HepG2 (cell line): ENCODE data around the gene SMARCB1. TPM values are rescaled to one million over a fixed set of nuclear protein-coding genes. Genes with fewer than 3 reads are reported as not detected.

Source experiments
- ADNP ChIP-seq: sonication (generic); formaldehyde crosslinking; IDR thresholded peaks from 2 replicates; pipeline ENCODE4 v1.4.0; 2020; ENCODE audit warnings: missing genetic modification reagents
- JARID2 ChIP-seq: sonication (generic); formaldehyde crosslinking; IDR thresholded peaks from 2 replicates; pipeline ENCODE4 v1.8.1; 2023; ENCODE audit warnings: missing genetic modification reagents, inconsistent platforms; ENCODE audit not compliant: insufficient replicate concordance
- NR2F6 ChIP-seq, 2 experiments: IDR thresholded peaks; 2 replicates each; pipeline ENCODE4 v1.6.1; 2016; ENCODE audit warnings: antibody characterized with exemption in 1 of 2, mild to moderate bottlenecking in 1 of 2
- PHF21A ChIP-seq: sonication (generic); formaldehyde crosslinking; IDR thresholded peaks from 2 replicates; pipeline ENCODE4 v1.5.0; 2020; ENCODE audit warnings: mild to moderate bottlenecking, missing genetic modification reagents
- POGZ ChIP-seq: sonication (generic); formaldehyde crosslinking; IDR thresholded peaks from 2 replicates; pipeline ENCODE4 v1.4.0; 2020; ENCODE audit warnings: mild to moderate bottlenecking, missing genetic modification reagents
- YY1 ChIP-seq: IDR thresholded peaks from 2 replicates; pipeline ENCODE4 v1.6.1; 2011; ENCODE audit warnings: low read length, low read depth, moderate library complexity, mild to moderate bottlenecking; ENCODE audit not compliant: insufficient read depth, insufficient replicate concordance
- ZFX ChIP-seq: sonication (generic); formaldehyde crosslinking; IDR thresholded peaks from 2 replicates; pipeline ENCODE4 v1.4.0; 2020; ENCODE audit warnings: mild to moderate bottlenecking, low read depth, missing genetic modification reagents, moderate library complexity
- ZNF20 ChIP-seq: sonication (generic); formaldehyde crosslinking; IDR thresholded peaks from 2 replicates; pipeline ENCODE4 v1.4.0; 2020; ENCODE audit warnings: mild to moderate bottlenecking, moderate library complexity, missing genetic modification reagents
- ZNF264 ChIP-seq: sonication (generic); formaldehyde crosslinking; IDR thresholded peaks from 2 replicates; pipeline ENCODE4 v1.4.0; 2020; ENCODE audit warnings: missing genetic modification reagents
- ZNF431 ChIP-seq: sonication (generic); formaldehyde crosslinking; IDR thresholded peaks from 2 replicates; pipeline ENCODE4 v1.9.0; 2022; ENCODE audit warnings: missing genetic modification reagents, low read depth, mild to moderate bottlenecking, borderline replicate concordance
- ZNF644 ChIP-seq: IDR thresholded peaks from 2 replicates; pipeline ENCODE4 v1.6.1; 2016; ENCODE audit warnings: low read depth
- polyA plus RNA-seq, 8 experiments: library from polyadenylated mRNA; depleted of rRNA in 3 of 8; stranded (reverse) in 7 of 8; unstranded in 1 of 8; fragments of >200 nt; fragmentation: Illumina TruSeq in 4 of 8; extraction: Trizol in 4 of 8; gene quantifications; 2 replicates each; pipeline versions ENCODE4 v1.2.1 to v1.2.3, GENCODE V29; 2011 to 2016; ENCODE audit warnings: low read depth in 4 of 8, missing spikeins in 1 of 8, mixed read lengths in 1 of 8; ENCODE audit not compliant: insufficient read depth in 1 of 8
- total RNA-seq, 5 experiments: library from RNA; depleted of rRNA; stranded (reverse); fragments of >200 nt; fragmentation: Illumina TruSeq; extraction: Trizol; gene quantifications; 2 replicates each; pipeline ENCODE4 v1.2.3, GENCODE V29; 2016; ENCODE audit warnings: low read depth in 1 of 5
- TF ChIP-seq, protein P1 (sequence below): sonication (generic); formaldehyde crosslinking; IDR thresholded peaks from 2 replicates; pipeline ENCODE4 v1.5.0; 2020; ENCODE audit warnings: mild to moderate bottlenecking, missing genetic modification reagents, borderline replicate concordance
- TF ChIP-seq, protein P2 (sequence below): sonication (generic); formaldehyde crosslinking; IDR thresholded peaks from 2 replicates; pipeline ENCODE4 v1.5.1; 2020; ENCODE audit warnings: missing genetic modification reagents, mild to moderate bottlenecking, borderline replicate concordance
- TF ChIP-seq, protein P3 (sequence below): sonication (generic); IDR thresholded peaks from 2 replicates; pipeline ENCODE4 v1.6.1; 2016; ENCODE audit warnings: low read depth, borderline replicate concordance
- TF ChIP-seq, protein P4 (sequence below): IDR thresholded peaks from 2 replicates; pipeline ENCODE4 v1.6.1; 2018; ENCODE audit warnings: missing genetic modification reagents
- TF ChIP-seq, protein P5 (sequence below): sonication (generic); formaldehyde crosslinking; IDR thresholded peaks from 2 replicates; pipeline ENCODE4 v1.4.0; 2020; ENCODE audit warnings: missing genetic modification reagents

The SMARCB1 gene
- total and polyA plus RNA-seq, 2 of the 13 experiments (the other 11 are each of a cell fraction or from before 2014, with no cell fraction given) = 74.0 to 166 TPM

DNA sequence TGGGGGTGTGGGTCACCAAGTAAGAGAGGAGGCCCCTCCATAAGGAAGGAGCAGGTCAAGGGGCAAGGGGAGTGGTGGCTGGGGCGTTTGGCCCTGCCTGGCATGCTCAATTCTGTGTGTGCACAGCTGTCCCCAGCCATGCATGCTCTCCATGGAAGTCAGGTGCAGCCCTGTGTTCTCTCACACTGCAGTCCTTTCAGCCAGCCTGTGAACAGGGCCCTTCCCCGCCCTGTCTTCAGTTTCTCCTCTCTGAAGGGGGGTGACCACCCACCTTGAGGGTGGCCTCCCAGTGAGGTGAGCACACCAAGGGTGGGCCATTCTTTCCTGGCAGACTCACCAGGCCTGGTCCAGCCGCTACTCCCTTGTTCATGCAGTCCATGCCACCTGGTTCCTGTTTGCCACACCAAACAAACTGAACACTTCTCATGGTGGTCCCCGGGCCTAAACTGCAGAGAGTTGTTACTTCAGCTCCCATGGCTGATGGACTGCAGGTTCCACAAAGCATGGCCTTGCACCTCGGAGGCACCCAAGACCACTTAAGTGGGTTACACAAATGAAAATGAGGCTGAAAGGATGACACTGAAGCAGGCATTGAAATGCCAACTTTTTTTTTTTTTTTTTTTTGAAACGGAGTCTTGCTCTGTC lies 17.3 kb upstream of the SMARCB1 start (continued):
- TF ChIP-seq, protein P1, sequence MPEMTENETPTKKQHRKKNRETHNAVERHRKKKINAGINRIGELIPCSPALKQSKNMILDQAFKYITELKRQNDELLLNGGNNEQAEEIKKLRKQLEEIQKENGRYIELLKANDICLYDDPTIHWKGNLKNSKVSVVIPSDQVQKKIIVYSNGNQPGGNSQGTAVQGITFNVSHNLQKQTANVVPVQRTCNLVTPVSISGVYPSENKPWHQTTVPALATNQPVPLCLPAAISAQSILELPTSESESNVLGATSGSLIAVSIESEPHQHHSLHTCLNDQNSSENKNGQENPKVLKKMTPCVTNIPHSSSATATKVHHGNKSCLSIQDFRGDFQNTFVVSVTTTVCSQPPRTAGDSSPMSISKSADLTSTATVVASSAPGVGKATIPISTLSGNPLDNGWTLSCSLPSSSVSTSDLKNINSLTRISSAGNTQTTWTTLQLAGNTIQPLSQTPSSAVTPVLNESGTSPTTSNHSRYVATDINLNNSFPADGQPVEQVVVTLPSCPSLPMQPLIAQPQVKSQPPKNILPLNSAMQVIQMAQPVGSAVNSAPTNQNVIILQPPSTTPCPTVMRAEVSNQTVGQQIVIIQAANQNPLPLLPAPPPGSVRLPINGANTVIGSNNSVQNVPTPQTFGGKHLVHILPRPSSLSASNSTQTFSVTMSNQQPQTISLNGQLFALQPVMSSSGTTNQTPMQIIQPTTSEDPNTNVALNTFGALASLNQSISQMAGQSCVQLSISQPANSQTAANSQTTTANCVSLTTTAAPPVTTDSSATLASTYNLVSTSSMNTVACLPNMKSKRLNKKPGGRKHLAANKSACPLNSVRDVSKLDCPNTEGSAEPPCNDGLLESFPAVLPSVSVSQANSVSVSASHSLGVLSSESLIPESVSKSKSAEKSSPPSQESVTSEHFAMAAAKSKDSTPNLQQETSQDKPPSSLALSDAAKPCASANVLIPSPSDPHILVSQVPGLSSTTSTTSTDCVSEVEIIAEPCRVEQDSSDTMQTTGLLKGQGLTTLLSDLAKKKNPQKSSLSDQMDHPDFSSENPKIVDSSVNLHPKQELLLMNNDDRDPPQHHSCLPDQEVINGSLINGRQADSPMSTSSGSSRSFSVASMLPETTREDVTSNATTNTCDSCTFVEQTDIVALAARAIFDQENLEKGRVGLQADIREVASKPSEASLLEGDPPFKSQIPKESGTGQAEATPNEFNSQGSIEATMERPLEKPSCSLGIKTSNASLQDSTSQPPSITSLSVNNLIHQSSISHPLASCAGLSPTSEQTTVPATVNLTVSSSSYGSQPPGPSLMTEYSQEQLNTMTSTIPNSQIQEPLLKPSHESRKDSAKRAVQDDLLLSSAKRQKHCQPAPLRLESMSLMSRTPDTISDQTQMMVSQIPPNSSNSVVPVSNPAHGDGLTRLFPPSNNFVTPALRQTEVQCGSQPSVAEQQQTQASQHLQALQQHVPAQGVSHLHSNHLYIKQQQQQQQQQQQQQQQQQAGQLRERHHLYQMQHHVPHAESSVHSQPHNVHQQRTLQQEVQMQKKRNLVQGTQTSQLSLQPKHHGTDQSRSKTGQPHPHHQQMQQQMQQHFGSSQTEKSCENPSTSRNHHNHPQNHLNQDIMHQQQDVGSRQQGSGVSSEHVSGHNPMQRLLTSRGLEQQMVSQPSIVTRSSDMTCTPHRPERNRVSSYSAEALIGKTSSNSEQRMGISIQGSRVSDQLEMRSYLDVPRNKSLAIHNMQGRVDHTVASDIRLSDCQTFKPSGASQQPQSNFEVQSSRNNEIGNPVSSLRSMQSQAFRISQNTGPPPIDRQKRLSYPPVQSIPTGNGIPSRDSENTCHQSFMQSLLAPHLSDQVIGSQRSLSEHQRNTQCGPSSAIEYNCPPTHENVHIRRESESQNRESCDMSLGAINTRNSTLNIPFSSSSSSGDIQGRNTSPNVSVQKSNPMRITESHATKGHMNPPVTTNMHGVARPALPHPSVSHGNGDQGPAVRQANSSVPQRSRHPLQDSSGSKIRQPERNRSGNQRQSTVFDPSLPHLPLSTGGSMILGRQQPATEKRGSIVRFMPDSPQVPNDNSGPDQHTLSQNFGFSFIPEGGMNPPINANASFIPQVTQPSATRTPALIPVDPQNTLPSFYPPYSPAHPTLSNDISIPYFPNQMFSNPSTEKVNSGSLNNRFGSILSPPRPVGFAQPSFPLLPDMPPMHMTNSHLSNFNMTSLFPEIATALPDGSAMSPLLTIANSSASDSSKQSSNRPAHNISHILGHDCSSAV (CRISPR knock-in tag) = no peak
- TF ChIP-seq, protein P2, sequence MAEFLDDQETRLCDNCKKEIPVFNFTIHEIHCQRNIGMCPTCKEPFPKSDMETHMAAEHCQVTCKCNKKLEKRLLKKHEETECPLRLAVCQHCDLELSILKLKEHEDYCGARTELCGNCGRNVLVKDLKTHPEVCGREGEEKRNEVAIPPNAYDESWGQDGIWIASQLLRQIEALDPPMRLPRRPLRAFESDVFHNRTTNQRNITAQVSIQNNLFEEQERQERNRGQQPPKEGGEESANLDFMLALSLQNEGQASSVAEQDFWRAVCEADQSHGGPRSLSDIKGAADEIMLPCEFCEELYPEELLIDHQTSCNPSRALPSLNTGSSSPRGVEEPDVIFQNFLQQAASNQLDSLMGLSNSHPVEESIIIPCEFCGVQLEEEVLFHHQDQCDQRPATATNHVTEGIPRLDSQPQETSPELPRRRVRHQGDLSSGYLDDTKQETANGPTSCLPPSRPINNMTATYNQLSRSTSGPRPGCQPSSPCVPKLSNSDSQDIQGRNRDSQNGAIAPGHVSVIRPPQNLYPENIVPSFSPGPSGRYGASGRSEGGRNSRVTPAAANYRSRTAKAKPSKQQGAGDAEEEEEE (CRISPR knock-in tag) = no peak
- TF ChIP-seq PHF21A (CRISPR knock-in tag) (0 out of 2 replicates have a peak, but pooled peaks have one; percentile 34), ZNF20 (CRISPR knock-in tag) (no peak), ZNF431 (CRISPR knock-in tag) (peak; percentile 90; the same call in 1 of the 2 replicates), ZNF644 (no peak), ZNF264 (CRISPR knock-in tag) (no peak), YY1 (no peak), NR2F6 (IDR thresholded peaks at IDR 0.05) (no peak), NR2F6 (CRISPR knock-in tag; IDR thresholded peaks at IDR 0.05) (peak; percentile 21; the same call in 1 of the 2 replicates), JARID2 (CRISPR knock-in tag) (no peak), POGZ (no peak), ADNP (no peak), ZFX (CRISPR knock-in tag) (peak; percentile 33; the same call in 1 of the 2 replicates)
- TF ChIP-seq, protein P3, sequence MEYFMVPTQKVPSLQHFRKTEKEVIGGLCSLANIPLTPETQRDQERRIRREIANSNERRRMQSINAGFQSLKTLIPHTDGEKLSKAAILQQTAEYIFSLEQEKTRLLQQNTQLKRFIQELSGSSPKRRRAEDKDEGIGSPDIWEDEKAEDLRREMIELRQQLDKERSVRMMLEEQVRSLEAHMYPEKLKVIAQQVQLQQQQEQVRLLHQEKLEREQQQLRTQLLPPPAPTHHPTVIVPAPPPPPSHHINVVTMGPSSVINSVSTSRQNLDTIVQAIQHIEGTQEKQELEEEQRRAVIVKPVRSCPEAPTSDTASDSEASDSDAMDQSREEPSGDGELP = peak; percentile 59; the same call in 1 of the 2 replicates
- TF ChIP-seq, protein P4, sequence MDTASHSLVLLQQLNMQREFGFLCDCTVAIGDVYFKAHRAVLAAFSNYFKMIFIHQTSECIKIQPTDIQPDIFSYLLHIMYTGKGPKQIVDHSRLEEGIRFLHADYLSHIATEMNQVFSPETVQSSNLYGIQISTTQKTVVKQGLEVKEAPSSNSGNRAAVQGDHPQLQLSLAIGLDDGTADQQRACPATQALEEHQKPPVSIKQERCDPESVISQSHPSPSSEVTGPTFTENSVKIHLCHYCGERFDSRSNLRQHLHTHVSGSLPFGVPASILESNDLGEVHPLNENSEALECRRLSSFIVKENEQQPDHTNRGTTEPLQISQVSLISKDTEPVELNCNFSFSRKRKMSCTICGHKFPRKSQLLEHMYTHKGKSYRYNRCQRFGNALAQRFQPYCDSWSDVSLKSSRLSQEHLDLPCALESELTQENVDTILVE (CRISPR knock-in tag) = no peak
- TF ChIP-seq, protein P5, sequence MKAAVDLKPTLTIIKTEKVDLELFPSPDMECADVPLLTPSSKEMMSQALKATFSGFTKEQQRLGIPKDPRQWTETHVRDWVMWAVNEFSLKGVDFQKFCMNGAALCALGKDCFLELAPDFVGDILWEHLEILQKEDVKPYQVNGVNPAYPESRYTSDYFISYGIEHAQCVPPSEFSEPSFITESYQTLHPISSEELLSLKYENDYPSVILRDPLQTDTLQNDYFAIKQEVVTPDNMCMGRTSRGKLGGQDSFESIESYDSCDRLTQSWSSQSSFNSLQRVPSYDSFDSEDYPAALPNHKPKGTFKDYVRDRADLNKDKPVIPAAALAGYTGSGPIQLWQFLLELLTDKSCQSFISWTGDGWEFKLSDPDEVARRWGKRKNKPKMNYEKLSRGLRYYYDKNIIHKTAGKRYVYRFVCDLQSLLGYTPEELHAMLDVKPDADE (CRISPR knock-in tag) = no peak
